ENCODE results near the gene MTHFSD.

MTHFSD gene

GRCh38 chr16:86480444-86480843 is 74.6 kb downstream of the MTHFSD start:
- no peak for DNase-seq

Data from right forelimb (tissue), 1 donor.